ENCODE data around the gene ATP12A.
A peak's percentile ranks its signal among the peaks of the same experiment; 100 is the strongest.

ATP12A gene

DNA sequence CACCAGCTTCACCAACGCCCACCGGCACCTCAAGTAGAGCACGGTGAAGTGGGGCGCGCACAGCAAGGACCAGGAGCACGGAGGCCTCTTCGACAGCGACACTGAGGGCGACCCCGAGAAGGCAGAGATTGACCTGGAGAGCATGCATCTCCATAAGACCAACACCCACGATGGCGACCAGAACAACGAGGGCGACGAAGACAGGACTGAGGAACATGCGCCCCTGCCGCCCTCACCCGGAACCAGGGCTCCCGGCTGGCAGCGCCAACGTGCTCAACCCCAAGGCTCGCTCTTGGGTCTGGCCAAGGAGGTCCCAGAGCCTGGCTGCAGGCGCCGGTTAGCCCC lies 65.3 kb downstream of the ATP12A start:
- H3K4me3 ChIP-seq (ENCODE audit: low read depth, low read length) = no peak overlapping the region
- TF ChIP-seq CTCF (IDR thresholded peaks at IDR 0.05; ENCODE audit: low read depth, low read length) = no peak
- DNase-seq (ENCODE audit: low read depth, low spot score) = no peak
- in situ Hi-C loops (cut with HindIII; ENCODE audit: low sequenced_read_pairs) = no loop called here

GRCh38 chr13:24745861-24746617 lies 65.8 kb downstream of the ATP12A start:
- H3K4me3 ChIP-seq (ENCODE audit: low read depth, low read length) = no peak overlapping the region
- no peak for TF ChIP-seq CTCF (IDR thresholded peaks at IDR 0.05; ENCODE audit: low read depth, low read length)
- in situ Hi-C loops (cut with HindIII; ENCODE audit: low sequenced_read_pairs) = no loop called here
- DNase-seq (ENCODE audit: low read depth, low spot score) = peak; percentile 5

DNA sequence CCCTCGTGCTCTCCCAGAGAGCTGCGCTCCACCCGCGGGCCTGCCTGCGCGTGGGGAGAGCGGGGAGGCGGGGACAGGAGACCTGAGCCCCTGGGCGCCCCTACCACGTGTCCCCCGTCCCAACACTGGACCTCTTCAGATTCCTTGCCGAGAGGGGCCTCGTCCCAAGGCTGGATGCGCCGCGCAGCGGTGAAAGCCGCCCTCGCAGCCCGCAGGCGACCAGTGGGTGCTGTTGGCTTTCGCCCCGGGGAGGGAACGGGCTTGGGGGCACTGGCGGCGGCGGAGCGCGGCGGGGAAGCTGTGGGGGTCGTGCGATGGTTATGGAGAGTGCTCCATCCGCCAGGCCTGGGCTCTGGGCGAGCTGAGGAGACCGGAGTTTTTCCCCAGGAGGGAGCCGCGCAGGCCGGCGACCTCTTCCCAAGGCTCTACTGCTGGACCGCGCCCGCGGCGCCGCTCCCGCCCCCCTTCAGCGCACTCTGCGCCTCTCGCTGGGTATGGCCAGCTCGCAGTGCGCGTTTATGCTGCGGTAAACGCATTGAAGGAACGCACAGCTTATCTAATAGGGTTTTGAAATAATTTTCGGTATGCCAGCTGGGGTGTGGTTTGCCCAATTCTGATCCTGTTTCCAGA lies 66.5 kb downstream of the ATP12A start:
- peak; percentile 5 for DNase-seq (ENCODE audit: low read depth, low spot score)
- TF ChIP-seq CTCF (IDR thresholded peaks at IDR 0.05; ENCODE audit: low read depth, low read length) = no peak
- H3K4me3 ChIP-seq (ENCODE audit: low read depth, low read length) = no peak overlapping the region
- in situ Hi-C loops (cut with HindIII; ENCODE audit: low sequenced_read_pairs) = no loop called here

DNA sequence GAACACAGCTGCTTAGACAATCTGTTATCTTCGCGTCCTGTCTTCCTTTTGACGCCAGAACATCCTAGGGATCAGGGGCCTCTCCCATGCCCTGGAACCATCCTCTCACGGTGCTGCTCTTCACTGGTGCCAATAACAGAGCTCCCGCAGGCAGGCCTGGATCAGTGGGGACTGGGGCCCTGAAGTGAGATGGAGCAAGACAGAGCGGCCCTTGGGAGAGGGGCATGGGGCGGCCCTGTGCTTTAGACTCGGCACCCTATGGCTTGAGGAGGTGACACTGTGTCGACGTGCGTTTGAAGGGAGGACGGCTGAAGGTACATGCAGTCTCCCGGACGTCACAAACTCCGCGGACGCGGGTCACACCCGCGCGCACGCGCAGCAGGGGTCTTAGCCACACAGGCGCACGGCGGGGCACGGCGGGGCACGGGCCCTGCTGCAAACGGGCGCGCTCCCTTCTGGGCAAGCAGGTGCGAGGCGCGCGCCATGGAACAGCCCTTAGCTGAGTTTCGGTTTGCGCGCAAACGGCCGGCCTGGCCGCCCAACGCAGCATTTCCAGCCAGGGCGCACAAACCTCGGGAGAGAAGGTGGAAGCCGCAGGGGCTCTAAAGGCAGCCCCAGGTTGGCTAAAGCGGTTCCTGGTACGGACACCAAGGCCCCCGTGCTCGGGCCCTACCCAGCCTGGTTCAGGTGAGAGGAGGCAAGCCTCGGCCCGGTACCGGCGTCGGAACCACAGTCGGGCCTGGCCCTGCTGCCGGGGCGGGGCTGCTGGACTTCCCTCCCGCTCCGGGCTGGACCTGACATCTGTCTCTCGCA lies 67.2 kb downstream of the ATP12A start:
- peak; percentile 13 for DNase-seq (ENCODE audit: low read depth, low spot score)
- in situ Hi-C loops (cut with HindIII; ENCODE audit: low sequenced_read_pairs) = no loop called here
- no peak for TF ChIP-seq CTCF (IDR thresholded peaks at IDR 0.05; ENCODE audit: low read depth, low read length)
- H3K4me3 ChIP-seq (ENCODE audit: low read depth, low read length) = no peak overlapping the region

GRCh38 chr13:24748061-24748400 lies 67.8 kb downstream of the ATP12A start:
- TF ChIP-seq CTCF (IDR thresholded peaks at IDR 0.05; ENCODE audit: low read depth, low read length) = no peak
- DNase-seq (ENCODE audit: low read depth, low spot score) = no peak
- in situ Hi-C loops (cut with HindIII; ENCODE audit: low sequenced_read_pairs) = no loop called here
- no peak overlapping the region for H3K4me3 ChIP-seq (ENCODE audit: low read depth, low read length)

DNA sequence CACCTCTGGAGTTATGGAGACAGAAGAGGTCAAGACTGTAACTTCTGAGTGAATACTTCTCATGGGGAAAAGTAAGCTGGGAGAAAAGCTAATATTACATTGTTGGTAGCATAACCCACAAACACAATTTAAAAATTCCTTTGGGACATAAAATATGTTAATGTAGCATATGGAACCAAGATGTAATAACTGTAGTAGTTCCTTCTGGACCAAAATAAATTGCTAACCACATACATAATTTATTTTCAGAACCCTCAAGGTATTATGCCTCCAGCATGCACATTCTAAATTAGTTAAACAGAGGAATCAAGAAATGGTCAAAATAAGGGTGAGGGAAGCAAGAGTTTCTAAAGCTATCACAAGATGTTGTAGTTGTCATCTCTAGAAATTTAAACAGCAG lies 79.0 kb downstream of the ATP12A start:
- TF ChIP-seq CTCF (IDR thresholded peaks at IDR 0.05; ENCODE audit: low read depth, low read length) = no peak
- in situ Hi-C loops (cut with HindIII; ENCODE audit: low sequenced_read_pairs) = no loop called here
- no peak for DNase-seq (ENCODE audit: low read depth, low spot score)
- H3K4me3 ChIP-seq (ENCODE audit: low read depth, low read length) = no peak overlapping the region

Data from astrocyte of the spinal cord (primary cell).